Psoas muscle (tissue), 8 donors: Measurements from ENCODE around the gene GPR78. TPM values are rescaled to one million over a fixed set of nuclear protein-coding genes. Genes with fewer than 3 reads are reported as not detected.

Source experiments
- ATAC-seq, 4 donors: fragments of 200-7000 bp; cut with Tn5 transposase; one replicate each; pipeline ENCODE4 v1.9.1; 2020; ENCODE audit warnings: moderate library complexity in 3 of 4, mild to moderate bottlenecking in 2 of 4
- DNase-seq, 2 donors: peaks; one replicate each; pipeline ENCODE4 v3.0.0-alpha.2; 2020
- H3K27ac ChIP-seq: fragments of 200-600 bp; one replicate; pipeline ENCODE4 v1.8.0; 2022
- H3K27me3 ChIP-seq, 3 donors: fragments of 200-600 bp in 1 of 3; one replicate each; pipeline versions ENCODE4 v1.6.1 to v1.8.0; 2013 to 2022; ENCODE audit warnings: low read length in 2 of 3, mild to moderate bottlenecking in 2 of 3, moderate library complexity in 1 of 3; ENCODE audit not compliant: insufficient read depth in 3 of 3
- H3K36me3 ChIP-seq, 2 donors: fragments of 200-600 bp in 1 of 2; one replicate each; pipeline versions ENCODE4 v1.6.1 to v1.8.0; 2013 to 2022; ENCODE audit warnings: low read depth in 1 of 2, mild to moderate bottlenecking in 1 of 2, moderate library complexity in 1 of 2; ENCODE audit not compliant: insufficient read depth in 1 of 2
- H3K4me1 ChIP-seq: fragments of 200-600 bp; one replicate; pipeline ENCODE4 v1.8.0; 2022
- H3K4me3 ChIP-seq: fragments of 200-600 bp; one replicate; pipeline ENCODE4 v1.8.0; 2022; ENCODE audit warnings: mild to moderate bottlenecking
- H3K9me3 ChIP-seq: fragments of 200-600 bp; one replicate; pipeline ENCODE4 v1.8.0; 2022
- CTCF ChIP-seq: fragments of 200-600 bp; IDR thresholded peaks from one replicate; pipeline ENCODE4 v1.8.0; 2022; ENCODE audit warnings: antibody characterized with exemption
- WGBS, 3 donors: extraction: QIAGEN DNeasy Blood & Tissue Kit; methylation state at CpG; one replicate each; pipeline versions ENCODE4 v1.1.6 to v1.1.7; 2013; 5-methylcytosine and 5-hydroxymethylcytosine counted together
- intact Hi-C, 2 donors: fragments of 100-400 bp; cut with DNase I; formaldehyde crosslinking; loops; one replicate each; pipeline versions ENCODE4 v1.11.0 to v1.14.2; 2022
- polyA plus RNA-seq, 3 donors: library from polyadenylated mRNA; stranded (reverse); fragments of 200-250 nt; gene quantifications; one replicate each; pipeline ENCODE4 v1.2.3, GENCODE V29; 2013
- total RNA-seq, 4 donors: library from RNA; stranded (reverse); fragmentation: NEBNext Ultra II Directional in 2 of 4; extraction: Animal tissue kit (Norgen Biotek cat#: 25700) in 2 of 4; gene quantifications; one replicate each; pipeline versions ENCODE4 v1.2.1 to v1.2.4, GENCODE V29; 2021 to 2023
- donor health status: healthy with polysubstance abuse.
- donor health status: DM: no; HTN: no; CAD: no; lungs with moderate emphysema.
- donor health status: Bipolar disorder and iron deficiency.
- donor health status: healthy.
- donor health status: DM: yes; HTN: yes; CAD: no.
- donor health status: DM: no; HTN: no; CAD: no.
- donor health status: DM: no; HTN: no; CAD: no.
- donor health status: DM: yes; HTN: yes; CAD: no.

GPR78 gene
- total and polyA plus RNA-seq, 7 donors, result not detected

DNA sequence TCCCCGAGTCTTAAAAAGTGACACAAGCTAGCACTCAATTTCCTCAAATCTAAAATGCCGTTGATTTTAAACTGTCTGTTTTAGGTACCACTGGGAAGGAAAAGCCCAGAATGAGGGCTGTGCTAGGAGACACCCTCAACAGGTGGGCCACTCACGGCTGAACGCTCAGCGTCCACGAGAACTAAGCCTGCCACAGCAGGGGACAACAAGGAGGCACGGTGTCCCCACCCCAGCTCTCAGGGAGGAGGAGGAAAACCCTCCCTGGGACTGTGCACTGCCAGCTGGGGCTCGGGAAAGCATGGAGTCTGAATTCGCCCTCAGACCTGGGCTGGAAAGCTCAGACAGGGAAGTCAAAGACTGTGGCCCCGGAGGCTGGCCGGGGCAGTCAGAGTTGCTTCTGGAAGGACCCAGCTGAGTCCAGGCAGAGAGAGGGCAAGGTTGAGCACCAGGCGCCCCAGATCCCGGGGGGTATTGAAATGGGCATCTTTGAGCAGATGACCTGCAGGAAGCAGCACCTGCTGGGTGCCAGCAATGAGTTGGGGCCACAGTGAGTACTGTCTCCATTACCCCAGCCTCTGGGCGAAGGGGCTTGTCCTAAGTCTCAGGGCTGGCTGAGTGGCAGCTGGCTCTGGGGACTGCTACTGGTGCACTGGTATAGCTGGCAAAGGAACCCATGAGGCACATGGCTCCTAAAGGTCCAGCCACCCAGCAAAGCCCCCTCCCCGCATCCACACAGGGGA lies 11.6 kb downstream of the GPR78 start:
- Histone ChIP-seq H3K4me3 (no peak overlapping the region), H3K27ac (no peak overlapping the region), H3K27me3 (peaks cover 0 to 75% (median 22%) of the 10 kb centered on the region in 3 donors), H3K9me3 (no peaks in the 10 kb centered on the region), H3K4me1 (no peaks in the 10 kb centered on the region), H3K36me3 (no peaks in the 10 kb centered on the region)
- DNase-seq, result peak in 1 of 2 donors; percentile 43
- no peak for ATAC-seq
- 55 to 69% (median 65%) methylated on average over 15 of the region's 15 CpGs for WGBS, 3 donors
- intact Hi-C loops, result loop anchor here (5.0 to 10.0 kb wide), 2 partner anchors 127 to 349 kb away; no protein-coding TSS in a partner anchor
- TF ChIP-seq CTCF, result no peak

- H3K27ac ChIP-seq, result no peak within 1 kb of the TSS
- 2 to 7% (median 5%) methylated on average over 40 to 58 of the region's 58 CpGs for WGBS, 3 donors
- TF ChIP-seq CTCF, result no peak
- H3K9me3 ChIP-seq, result no peaks in the 10 kb centered on the region
- intact Hi-C loops, result loop anchor here (5.0 to 10.0 kb wide), 2 partner anchors 128 to 350 kb away; no protein-coding TSS in a partner anchor
- ATAC-seq, result no peak
- peaks cover 0 to 68% (median 20%) of the 10 kb centered on the region in 3 donors for H3K27me3 ChIP-seq
- H3K4me3 ChIP-seq, result no peak within 1 kb of the TSS
- H3K36me3 ChIP-seq, result no peaks in the 10 kb centered on the region
- no peak for DNase-seq
- H3K4me1 ChIP-seq, result no peaks in the 10 kb centered on the region
Observed at GRCh38 chr4:8592366-8593263, 12.4 kb downstream of the GPR78 start, which contains the start of gene CPZ. CPZ (plus strand) TSS chr4:8592765; CDS start chr4:8592834, 69 bp downstream.

DNA sequence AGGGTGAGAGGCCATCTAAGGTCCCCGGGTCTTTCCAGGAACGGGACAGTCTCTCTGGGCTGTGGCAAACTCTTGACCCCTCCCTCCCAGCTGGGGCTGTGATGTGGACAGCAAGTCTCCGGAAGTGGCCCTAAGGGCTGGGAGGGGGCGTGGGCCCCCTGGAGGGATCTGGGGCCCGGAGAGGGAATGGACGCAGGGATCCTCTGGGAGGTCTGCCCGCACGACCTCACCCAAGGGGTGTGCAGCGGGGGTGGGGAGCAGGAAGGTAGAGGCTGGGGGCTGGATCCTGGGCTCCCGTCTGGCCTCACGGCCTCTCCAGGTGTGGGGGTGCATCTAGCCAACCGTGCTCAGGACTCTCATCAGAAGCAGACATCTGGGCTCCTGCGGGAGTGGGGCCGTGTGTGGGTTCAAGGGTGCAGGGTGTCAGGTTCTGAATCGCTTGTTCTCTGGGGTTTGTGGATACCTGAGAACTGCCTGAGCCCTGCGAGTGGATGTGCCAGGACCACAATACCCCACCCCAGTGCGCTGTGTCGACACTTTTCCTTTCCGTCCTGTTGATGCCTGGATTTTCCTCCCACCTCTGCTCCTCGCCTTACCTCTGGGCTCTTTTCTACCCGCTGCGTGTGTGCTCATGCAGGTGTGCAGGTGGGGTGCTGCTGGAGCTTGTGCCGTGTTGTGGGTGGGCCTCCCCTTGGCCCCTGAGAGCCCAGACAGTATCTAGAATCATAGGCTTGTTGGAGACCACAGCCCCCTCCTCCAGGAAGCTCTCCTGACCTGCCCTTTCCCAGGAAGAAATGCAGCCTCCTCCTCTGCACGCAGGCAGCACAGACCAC lies 13.3 kb downstream of the GPR78 start:
- Histone ChIP-seq H3K36me3 (no peaks in the 10 kb centered on the region), H3K4me1 (no peaks in the 10 kb centered on the region), H3K27ac (no peak overlapping the region), H3K4me3 (no peak overlapping the region), H3K27me3 (peaks cover 0 to 61% (median 20%) of the 10 kb centered on the region in 3 donors), H3K9me3 (no peaks in the 10 kb centered on the region)
- ATAC-seq (no peak), DNase-seq (no peak)
- 28 to 34% (median 33%) methylated on average over 24 of the region's 24 CpGs for WGBS, 3 donors
- intact Hi-C loops, result loop anchor here (1.0 to 10.0 kb wide), 4 partner anchors 125 to 351 kb away; no protein-coding TSS in a partner anchor
- no peak for TF ChIP-seq CTCF
